ENCODE measurements around the gene CETP. TPM values are rescaled to one million over a fixed set of nuclear protein-coding genes. Genes with fewer than 3 reads are reported as not detected.

Gene CETP
- total and polyA plus RNA-seq, 7 donors = 0.36 to 2.1 (median 0.88) TPM; not detected in 3

- H3K36me3 ChIP-seq = no peaks in the 10 kb centered on the region
- intact Hi-C loops (cut with DNase I) = no loop called here
- TF ChIP-seq POLR2A (IDR thresholded peaks at IDR 0.05) (no peak), EP300 (IDR thresholded peaks at IDR 0.05) (no peak), POLR2AphosphoS5 (IDR thresholded peaks at IDR 0.05) (no peak), CTCF (IDR thresholded peaks at IDR 0.05) (no peak)
- no peak overlapping the region for H3K4me3 ChIP-seq
- no peak overlapping the region for H3K27ac ChIP-seq
- DNase-seq = no peak
- H3K27me3 ChIP-seq = peaks cover 0 to 6% (median 0%) of the 10 kb centered on the region in 3 donors
- H3K4me1 ChIP-seq = no peaks in the 10 kb centered on the region
- 72 to 92% methylated on average over 10 of the region's 10 CpGs for WGBS, 2 donors
- no peaks in the 10 kb centered on the region for H3K9me3 ChIP-seq
These were observed 14.0 kb downstream of the CETP start for GRCh38 chr16:56975714-56976113.

- DNase-seq = no peak
- Histone ChIP-seq H3K9me3 (no peaks in the 10 kb centered on the region), H3K27me3 (peaks cover 0 to 6% (median 0%) of the 10 kb centered on the region in 3 donors), H3K36me3 (peaks cover 0 to 6% (median 0%) of the 10 kb centered on the region in 4 donors), H3K4me3 (no peak overlapping the region), H3K27ac (no peak overlapping the region), H3K4me1 (no peaks in the 10 kb centered on the region)
- TF ChIP-seq POLR2A (IDR thresholded peaks at IDR 0.05) = no peak
- TF ChIP-seq POLR2AphosphoS5 (IDR thresholded peaks at IDR 0.05) = no peak
- no peak for TF ChIP-seq CTCF (IDR thresholded peaks at IDR 0.05)
- TF ChIP-seq EP300 (IDR thresholded peaks at IDR 0.05) = no peak
- intact Hi-C loops (cut with DNase I) = no loop called here
- 78 to 96% methylated on average over 6 of the region's 6 CpGs for WGBS, 2 donors
These were observed 15.5 kb downstream of the CETP start for GRCh38 chr16:56977216-56977615.

GRCh38 chr16:56977823-56978430 is 16.2 kb downstream of the CETP start:
- no peak overlapping the region for H3K27ac ChIP-seq
- WGBS, 2 donors = 93 to 94% methylated on average over 11 of the region's 11 CpGs
- no peaks in the 10 kb centered on the region for H3K9me3 ChIP-seq
- TF ChIP-seq POLR2AphosphoS5 (IDR thresholded peaks at IDR 0.05) (no peak), CTCF (IDR thresholded peaks at IDR 0.05) (no peak), EP300 (IDR thresholded peaks at IDR 0.05) (no peak), POLR2A (IDR thresholded peaks at IDR 0.05) (no peak)
- H3K36me3 ChIP-seq = peaks cover 0 to 6% (median 0%) of the 10 kb centered on the region in 4 donors
- no peaks in the 10 kb centered on the region for H3K4me1 ChIP-seq
- peaks cover 0 to 2% (median 0%) of the 10 kb centered on the region in 3 donors for H3K27me3 ChIP-seq
- intact Hi-C loops (cut with DNase I) = no loop called here
- H3K4me3 ChIP-seq = no peak overlapping the region
- no peak for DNase-seq

GRCh38 chr16:56980201-56980535 is 18.4 kb downstream of the CETP start:
- no peak overlapping the region for H3K4me3 ChIP-seq
- H3K36me3 ChIP-seq = peaks cover 0 to 6% (median 0%) of the 10 kb centered on the region in 4 donors
- WGBS, 2 donors = 90% methylated on average over 4 of the region's 4 CpGs
- no peaks in the 10 kb centered on the region for H3K9me3 ChIP-seq
- DNase-seq = no peak
- peaks cover 0 to 4% (median 3%) of the 10 kb centered on the region in 4 donors for H3K4me1 ChIP-seq
- no peak overlapping the region for H3K27ac ChIP-seq
- intact Hi-C loops (cut with DNase I) = no loop called here
- TF ChIP-seq CTCF (IDR thresholded peaks at IDR 0.05) = no peak
- no peak for TF ChIP-seq EP300 (IDR thresholded peaks at IDR 0.05)
- TF ChIP-seq POLR2A (IDR thresholded peaks at IDR 0.05) = no peak
- TF ChIP-seq POLR2AphosphoS5 (IDR thresholded peaks at IDR 0.05) = no peak
- H3K27me3 ChIP-seq = no peaks in the 10 kb centered on the region

All from sigmoid colon (tissue), 7 donors.